Fibroblast of villous mesenchyme (primary cell): ENCODE measurements around the gene CCDC85B. TPM values are rescaled to one million over a fixed set of nuclear protein-coding genes. Genes with fewer than 3 reads are reported as not detected.
A peak's percentile ranks its signal among the peaks of the same experiment; 100 is the strongest.

Experiments
- DNase-seq: peaks from one replicate; pipeline ENCODE4 v3.0.0-alpha.2; 2010; ENCODE audit warnings: low read depth
- H3K4me3 ChIP-seq: 2 replicates; pipeline ENCODE4 v1.5.1; 2011; ENCODE audit warnings: low read depth, mild to moderate bottlenecking, low read length
- total RNA-seq: library from RNA; depleted of rRNA; stranded (reverse); fragments of >200 nt; gene quantifications from 2 replicates; pipeline ENCODE4 v1.2.3, GENCODE V29; 2012
- TF ChIP-seq, protein P1 (sequence below): IDR thresholded peaks from 2 replicates; pipeline ENCODE4 v1.5.1; 2012; ENCODE audit warnings: low read depth, mild to moderate bottlenecking, low read length; ENCODE audit not compliant: insufficient read depth

CCDC85B gene
- total RNA-seq, 1 donor, result 37.1 TPM

- TF ChIP-seq, protein P1, sequence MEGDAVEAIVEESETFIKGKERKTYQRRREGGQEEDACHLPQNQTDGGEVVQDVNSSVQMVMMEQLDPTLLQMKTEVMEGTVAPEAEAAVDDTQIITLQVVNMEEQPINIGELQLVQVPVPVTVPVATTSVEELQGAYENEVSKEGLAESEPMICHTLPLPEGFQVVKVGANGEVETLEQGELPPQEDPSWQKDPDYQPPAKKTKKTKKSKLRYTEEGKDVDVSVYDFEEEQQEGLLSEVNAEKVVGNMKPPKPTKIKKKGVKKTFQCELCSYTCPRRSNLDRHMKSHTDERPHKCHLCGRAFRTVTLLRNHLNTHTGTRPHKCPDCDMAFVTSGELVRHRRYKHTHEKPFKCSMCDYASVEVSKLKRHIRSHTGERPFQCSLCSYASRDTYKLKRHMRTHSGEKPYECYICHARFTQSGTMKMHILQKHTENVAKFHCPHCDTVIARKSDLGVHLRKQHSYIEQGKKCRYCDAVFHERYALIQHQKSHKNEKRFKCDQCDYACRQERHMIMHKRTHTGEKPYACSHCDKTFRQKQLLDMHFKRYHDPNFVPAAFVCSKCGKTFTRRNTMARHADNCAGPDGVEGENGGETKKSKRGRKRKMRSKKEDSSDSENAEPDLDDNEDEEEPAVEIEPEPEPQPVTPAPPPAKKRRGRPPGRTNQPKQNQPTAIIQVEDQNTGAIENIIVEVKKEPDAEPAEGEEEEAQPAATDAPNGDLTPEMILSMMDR, result no peak
- no peak for DNase-seq
Measured at GRCh38 chr11:65854161-65854592, 36.3 kb upstream of the CCDC85B start.

DNA sequence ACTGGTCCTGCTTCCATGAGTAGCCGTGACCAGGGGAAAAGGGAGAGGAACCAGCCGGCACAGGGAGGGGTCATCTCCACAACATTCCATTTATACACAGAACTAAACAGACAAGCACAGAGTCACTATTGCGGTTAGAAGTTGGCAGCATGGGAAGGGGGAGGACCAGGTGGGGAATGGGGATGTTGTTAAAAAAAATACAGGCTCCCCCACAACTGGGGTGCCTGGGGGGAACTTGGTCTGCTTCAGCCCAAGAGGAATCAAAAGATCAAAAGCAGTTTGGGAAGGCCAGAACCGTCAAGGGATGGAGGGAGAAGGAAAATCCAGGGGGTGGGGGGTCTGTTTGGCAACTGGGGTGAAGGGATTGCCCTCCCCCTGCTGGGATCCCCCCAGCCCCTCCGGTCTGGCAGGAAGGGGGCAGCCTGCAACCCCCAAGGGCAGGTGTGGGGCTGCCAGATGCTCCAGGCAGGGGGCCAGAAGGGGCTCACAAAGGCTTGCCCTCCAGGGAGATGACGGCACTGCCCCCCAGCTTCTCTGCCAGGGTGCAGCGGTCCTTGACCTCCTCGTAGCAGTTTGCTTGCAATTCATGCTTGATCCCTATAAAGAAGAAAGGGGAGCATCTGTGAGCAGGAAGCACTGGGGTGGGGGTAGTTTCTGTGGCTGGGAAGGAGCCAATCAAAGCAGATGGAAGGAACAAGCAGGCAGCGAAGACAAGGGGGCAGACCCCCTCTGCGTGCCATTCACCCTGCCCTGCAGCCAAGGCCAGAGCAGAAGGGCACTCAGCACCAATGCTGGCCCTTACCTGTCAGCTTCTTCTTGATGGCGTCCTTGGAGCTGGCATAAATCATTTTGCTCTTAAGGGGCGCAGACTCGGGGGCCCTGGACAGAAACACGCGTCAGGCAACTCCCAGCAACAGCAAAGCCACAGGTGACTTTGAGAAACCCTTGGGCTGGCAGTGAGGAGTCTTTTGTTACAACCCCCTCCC, 35.3 kb upstream of the CCDC85B start:
- H3K4me3 ChIP-seq, result no peak overlapping the region
- DNase-seq, result no peak
- TF ChIP-seq, protein P1, result no peak

More at GRCh38 chr11:65854161-65854592, 36.3 kb upstream of the CCDC85B start:
- no peak overlapping the region for H3K4me3 ChIP-seq

GRCh38 chr11:65855927-65856363, 34.5 kb upstream of the CCDC85B start:
- peak overlapping the region; percentile 98 for H3K4me3 ChIP-seq
- no peak for DNase-seq
- TF ChIP-seq, protein P1, result no peak

- TF ChIP-seq, protein P1, result no peak
- peak overlapping the region; percentile 98 for H3K4me3 ChIP-seq
- peak; percentile 70 for DNase-seq
Measured at GRCh38 chr11:65856689-65857499, 33.6 kb upstream of the CCDC85B start.

GRCh38 chr11:65857500-65857852, 33.0 kb upstream of the CCDC85B start:
- TF ChIP-seq, protein P1, result no peak
- DNase-seq, result no peak
- peak overlapping the region; percentile 98 for H3K4me3 ChIP-seq

DNA sequence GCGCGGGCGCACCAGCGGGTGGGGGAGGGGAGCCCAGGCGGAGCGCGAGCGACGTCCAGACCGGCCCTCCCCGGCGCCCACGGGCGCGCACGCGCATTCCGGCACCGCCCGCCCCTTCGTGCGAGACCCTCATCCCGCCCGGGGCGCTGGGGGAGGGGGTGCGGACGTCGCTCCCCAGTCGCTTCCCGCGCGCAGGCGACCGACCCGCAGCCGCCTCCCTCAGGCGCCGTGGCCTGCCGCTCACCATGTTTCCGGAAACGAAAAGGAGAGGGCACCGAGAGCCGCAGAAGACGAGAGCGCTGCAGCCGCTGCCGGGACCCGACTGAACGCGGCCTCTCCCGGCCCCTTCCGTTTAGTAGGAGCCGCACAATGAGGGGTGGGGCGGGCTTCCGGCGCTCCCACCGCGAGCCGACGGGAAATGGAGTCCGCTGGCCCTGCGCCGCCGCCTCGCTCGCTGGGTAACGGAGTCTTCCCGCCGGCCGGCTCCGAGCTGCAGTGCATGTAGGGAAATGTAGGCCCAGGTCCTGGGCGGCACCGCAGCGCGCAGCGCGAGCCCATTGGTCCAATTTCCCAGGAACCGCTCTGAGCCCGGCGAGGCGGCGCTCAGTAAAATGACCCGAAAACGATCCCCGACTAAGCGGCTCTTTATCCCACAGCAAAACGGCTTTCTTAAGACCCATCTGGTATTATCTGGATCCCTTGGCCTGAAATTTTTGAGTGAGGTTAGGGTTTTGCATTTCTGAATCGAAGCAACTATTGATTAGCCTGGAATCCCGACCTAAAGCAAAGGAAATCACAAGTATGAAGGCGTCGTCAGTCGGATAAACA, 32.4 kb upstream of the CCDC85B start, which contains the start of gene CFL1:
Gene CFL1, minus strand, starts transcription at position 328 of the 828 bp plus-strand sequence. Its CDS starts 81 bp downstream, at position 247.
- DNase-seq, result peak; percentile 98
- H3K4me3 ChIP-seq, result peak within 1 kb of the TSS; percentile 98
- TF ChIP-seq, protein P1, result no peak
